B cell (primary cell): ENCODE data around the gene SPRED2. TPM values are rescaled to one million over a fixed set of nuclear protein-coding genes. Genes with fewer than 3 reads are reported as not detected.

Source experiments
- ATAC-seq: fragments of 200-7000 bp; cut with Tn5 transposase; one replicate; pipeline ENCODE4 v1.10.0; 2021; ENCODE audit warnings: low read depth, mild to moderate bottlenecking, moderate number of reproducible peaks, moderate library complexity
- CTCF ChIA-PET: fragments of 350-600 bp; sonication (Branson Sonifier 250); formaldehyde crosslinking; loops from one replicate; lab custom pipeline; 2021; ENCODE audit warnings: antibody characterized with exemption, inconsistent platforms; lab: Charles Lee
- POLR2A ChIA-PET: fragments of 350-600 bp; sonication (Branson Sonifier 250); formaldehyde crosslinking; loops from one replicate; lab custom pipeline; 2021; ENCODE audit warnings: antibody characterized with exemption; lab: Charles Lee
- DNase-seq: peaks from one replicate; pipeline ENCODE4 v3.0.0; 2013
- H2AFZ ChIP-seq: 2 replicates; pipeline ENCODE4 v1.6.1; 2012; ENCODE audit warnings: mild to moderate bottlenecking, low read depth, low read length; ENCODE audit not compliant: insufficient read depth, poor library complexity, severe bottlenecking
- H3K27ac ChIP-seq, 2 donors: 1 replicate in 1 of 2; 2 replicates in 1 of 2; pipeline ENCODE4 v1.5.1; 2012 to 2013; ENCODE audit warnings: low read length in 2 of 2, mild to moderate bottlenecking in 2 of 2, moderate library complexity in 1 of 2
- H3K27me3 ChIP-seq, 4 experiments: fragments of 200-600 bp in 1 of 4; sonication (generic) in 1 of 4; replicated peaks in 1 of 4; 1 replicate in 2 of 4; 2 replicates in 2 of 4; pipeline versions ENCODE4 v1.6.1 to v1.7.0; 2013 to 2016; ENCODE audit warnings: low read length in 3 of 4, mild to moderate bottlenecking in 2 of 4, mixed read lengths in 1 of 4, moderate library complexity in 1 of 4; ENCODE audit not compliant: insufficient read depth in 4 of 4, control insufficient read depth in 3 of 4; ENCODE audit errors: control extremely low read depth in 1 of 4
- H3K36me3 ChIP-seq, 2 experiments: replicated peaks in 1 of 2; 1 replicate in 1 of 2; 2 replicates in 1 of 2; pipeline versions ENCODE4 v1.6.1 to v1.7.1; 2013; ENCODE audit warnings: low read length in 1 of 2; ENCODE audit not compliant: insufficient read depth in 2 of 2, control insufficient read depth in 1 of 2; ENCODE audit errors: control extremely low read depth in 1 of 2, extremely low read depth in 1 of 2
- H3K4me1 ChIP-seq, 2 donors: fragments of 200-600 bp in 1 of 2; sonication (generic) in 1 of 2; 1 replicate in 1 of 2; 2 replicates in 1 of 2; pipeline versions ENCODE4 v1.5.1 to v1.6.1; 2013 to 2017; ENCODE audit warnings: low read length in 2 of 2; ENCODE audit not compliant: control insufficient read depth in 2 of 2, insufficient read depth in 2 of 2
- H3K4me2 ChIP-seq: replicated peaks from 2 replicates; pipeline ENCODE3; 2012; ENCODE audit warnings: mild to moderate bottlenecking, low read depth, low read length; ENCODE audit not compliant: poor library complexity, severe bottlenecking
- H3K4me3 ChIP-seq, 5 experiments: fragments of 200-600 bp in 1 of 5; sonication (generic) in 1 of 5; 1 replicate in 3 of 5; 2 replicates in 2 of 5; pipeline versions ENCODE4 v1.5.1 to v1.7.0; 2011 to 2016; ENCODE audit warnings: low read length in 4 of 5, mild to moderate bottlenecking in 4 of 5, low read depth in 2 of 5, control low read depth in 1 of 5, moderate library complexity in 1 of 5; ENCODE audit not compliant: insufficient read depth in 1 of 5; ENCODE audit errors: control extremely low read depth in 1 of 5, extremely low read depth in 1 of 5
- H3K79me2 ChIP-seq: fragments of 200-600 bp; sonication (generic); one replicate; pipeline ENCODE4 v1.6.0; 2016; ENCODE audit warnings: low read length; ENCODE audit not compliant: control insufficient read depth, insufficient read depth
- H3K9ac ChIP-seq: fragments of 200-600 bp; sonication (generic); 2 replicates; pipeline ENCODE4 v1.6.1; 2017; ENCODE audit warnings: mild to moderate bottlenecking, low read length, moderate library complexity
- H3K9me3 ChIP-seq, 3 donors: one replicate each; pipeline versions ENCODE4 v1.6.1 to v1.7.1; 2013; ENCODE audit warnings: low read length in 2 of 3; ENCODE audit not compliant: control insufficient read depth in 2 of 3, insufficient read depth in 1 of 3; ENCODE audit errors: control extremely low read depth in 1 of 3
- H4K20me1 ChIP-seq: 2 replicates; pipeline ENCODE4 v1.6.0; 2012; ENCODE audit warnings: mild to moderate bottlenecking, low read length; ENCODE audit not compliant: insufficient read depth, control insufficient read depth, poor library complexity, severe bottlenecking
- H3K27ac Mint-ChIP-seq: one replicate; pipeline ENCODE4 v1.8.0; 2021; ENCODE audit warnings: mixed read lengths
- H3K27me3 Mint-ChIP-seq: one replicate; pipeline ENCODE4 v1.8.0; 2021; ENCODE audit warnings: mixed read lengths
- H3K4me1 Mint-ChIP-seq: one replicate; pipeline ENCODE4 v1.8.0; 2021; ENCODE audit warnings: mixed read lengths
- H3K4me3 Mint-ChIP-seq: one replicate; pipeline ENCODE4 v1.8.0; 2021; ENCODE audit warnings: mixed read lengths
- H3K9me3 Mint-ChIP-seq: one replicate; pipeline ENCODE4 v1.8.0; 2022; ENCODE audit warnings: mixed read lengths; ENCODE audit not compliant: insufficient read depth
- EZH2 ChIP-seq: IDR thresholded peaks from 2 replicates; pipeline ENCODE4 v1.6.1; 2012; ENCODE audit warnings: borderline replicate concordance, low read depth, mild to moderate bottlenecking, moderate library complexity, low read length; ENCODE audit not compliant: insufficient read depth, poor library complexity, severe bottlenecking
- WGBS: methylation state at CpG from one replicate; pipeline ENCODE4 v1.1.5; 2013; ENCODE audit warnings: missing lambda C conversion rate; ENCODE audit not compliant: insufficient coverage; 5-methylcytosine and 5-hydroxymethylcytosine counted together
- intact Hi-C: fragments of 100-400 bp; cut with micrococcal nuclease; formaldehyde crosslinking; loops from one replicate; pipeline ENCODE4 v1.10.0; 2022
- polyA plus RNA-seq: library from polyadenylated mRNA; depleted of rRNA; stranded (reverse); fragments of >200 nt; gene quantifications from 2 replicates; pipeline ENCODE4 v1.2.3, GENCODE V29; 2012
- total RNA-seq, 2 donors: library from RNA; stranded (reverse); fragments of 120-200 nt in 1 of 2; gene quantifications; 1 replicate in 1 of 2; 2 replicates in 1 of 2; pipeline versions ENCODE4 v1.2.3 to v1.2.4, GENCODE V29; 2013 to 2022
- TF ChIP-seq, protein P1 (sequence below): fragments of 200-600 bp; IDR thresholded peaks from one replicate; pipeline ENCODE4 v1.8.0; 2022; ENCODE audit warnings: antibody characterized with exemption, mild to moderate bottlenecking

The SPRED2 gene
- total and polyA plus RNA-seq, 2 donors (not counting 1 experiment from before 2014, with no cell fraction given): 0.40 to 1.3 TPM

DNA sequence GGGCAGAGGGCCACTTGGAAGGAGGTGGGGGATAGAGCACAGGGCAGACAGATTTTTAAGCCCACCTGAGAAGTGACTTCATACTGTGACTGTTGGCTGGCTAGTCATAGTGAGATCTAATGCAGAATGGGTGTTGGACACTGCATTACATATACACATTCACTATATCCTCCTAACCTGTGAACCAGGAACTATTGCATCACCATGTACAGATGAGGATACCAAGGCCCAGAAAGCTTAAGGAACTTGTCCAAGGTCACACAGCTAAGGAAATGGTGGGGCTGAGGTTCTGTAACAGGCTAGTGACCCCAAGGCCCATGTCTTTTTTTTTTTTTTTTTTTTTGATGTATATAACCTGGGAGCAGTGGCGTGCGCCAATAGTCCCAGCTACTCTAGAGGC, 49.6 kb upstream of the SPRED2 start:
- Histone ChIP-seq H3K79me2 (no peaks in the 10 kb centered on the region), H3K27ac (no peak overlapping the region), H3K36me3 (no peaks in the 10 kb centered on the region), H3K9me3 (no peaks in the 10 kb centered on the region), H3K4me3 (no peak overlapping the region), H4K20me1 (no peaks in the 10 kb centered on the region), H3K4me2 (no peak overlapping the region), H3K4me1 (no peaks in the 10 kb centered on the region), H3K9ac (no peak overlapping the region), H2AFZ (no peak overlapping the region), H3K27me3 (no peaks in the 10 kb centered on the region)
- ATAC-seq: no peak
- ChIA-PET POLR2A (no interaction called here), CTCF (interaction anchor here (0.6 to 0.7 kb wide), 2 partner anchors 294 to 541 kb away, joined by 3 to 6 read pairs; no protein-coding TSS in a partner anchor)
- TF ChIP-seq, protein P1, sequence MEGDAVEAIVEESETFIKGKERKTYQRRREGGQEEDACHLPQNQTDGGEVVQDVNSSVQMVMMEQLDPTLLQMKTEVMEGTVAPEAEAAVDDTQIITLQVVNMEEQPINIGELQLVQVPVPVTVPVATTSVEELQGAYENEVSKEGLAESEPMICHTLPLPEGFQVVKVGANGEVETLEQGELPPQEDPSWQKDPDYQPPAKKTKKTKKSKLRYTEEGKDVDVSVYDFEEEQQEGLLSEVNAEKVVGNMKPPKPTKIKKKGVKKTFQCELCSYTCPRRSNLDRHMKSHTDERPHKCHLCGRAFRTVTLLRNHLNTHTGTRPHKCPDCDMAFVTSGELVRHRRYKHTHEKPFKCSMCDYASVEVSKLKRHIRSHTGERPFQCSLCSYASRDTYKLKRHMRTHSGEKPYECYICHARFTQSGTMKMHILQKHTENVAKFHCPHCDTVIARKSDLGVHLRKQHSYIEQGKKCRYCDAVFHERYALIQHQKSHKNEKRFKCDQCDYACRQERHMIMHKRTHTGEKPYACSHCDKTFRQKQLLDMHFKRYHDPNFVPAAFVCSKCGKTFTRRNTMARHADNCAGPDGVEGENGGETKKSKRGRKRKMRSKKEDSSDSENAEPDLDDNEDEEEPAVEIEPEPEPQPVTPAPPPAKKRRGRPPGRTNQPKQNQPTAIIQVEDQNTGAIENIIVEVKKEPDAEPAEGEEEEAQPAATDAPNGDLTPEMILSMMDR: no peak
- TF ChIP-seq EZH2: no peak
- WGBS: no CpG with 5 or more reads among the region's 2 CpGs
- Mint-ChIP-seq H3K27me3 (peaks cover 13% of the 10 kb centered on the region), H3K27ac (no peak overlapping the region), H3K4me3 (no peak overlapping the region), H3K4me1 (no peaks in the 10 kb centered on the region), H3K9me3 (peaks cover 2% of the 10 kb centered on the region)
- intact Hi-C loops: no loop called here
- no peak for DNase-seq

DNA sequence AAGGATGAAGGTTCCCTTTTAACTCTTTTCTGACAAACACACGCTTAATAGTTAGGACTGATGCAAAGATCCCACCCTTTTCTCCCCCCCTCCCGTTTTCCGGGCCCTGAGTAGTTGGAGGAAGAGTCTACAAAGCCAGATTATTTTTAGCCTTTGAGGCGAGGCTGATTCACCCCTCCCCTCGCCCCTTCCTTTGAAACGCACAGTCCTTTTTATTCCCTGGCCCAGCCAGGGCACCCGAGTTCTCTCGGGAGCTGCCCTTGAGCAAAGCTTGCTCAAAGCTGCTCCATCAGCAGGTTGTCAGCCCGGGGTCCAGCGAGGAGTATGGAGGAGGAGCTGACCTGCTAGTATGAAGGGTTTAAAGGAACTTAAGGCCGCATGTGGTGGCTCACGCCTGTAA, 47.1 kb upstream of the SPRED2 start:
- Histone ChIP-seq H3K27ac (no peak overlapping the region), H3K9ac (no peak overlapping the region), H2AFZ (no peak overlapping the region), H3K79me2 (no peaks in the 10 kb centered on the region), H3K4me1 (no peaks in the 10 kb centered on the region), H3K27me3 (peaks cover 0 to 2% (median 0%) of the 10 kb centered on the region in 4 experiments), H4K20me1 (no peaks in the 10 kb centered on the region), H3K9me3 (peaks cover 0 to 8% (median 0%) of the 10 kb centered on the region in 3 donors), H3K36me3 (no peaks in the 10 kb centered on the region), H3K4me3 (no peak overlapping the region), H3K4me2 (no peak overlapping the region)
- Mint-ChIP-seq H3K27me3 (peaks cover 9% of the 10 kb centered on the region), H3K27ac (no peak overlapping the region), H3K4me1 (no peaks in the 10 kb centered on the region), H3K4me3 (no peak overlapping the region), H3K9me3 (peaks cover 6% of the 10 kb centered on the region)
- no peak for DNase-seq
- no peak for TF ChIP-seq EZH2
- TF ChIP-seq, protein P1: no peak
- ChIA-PET POLR2A (no interaction called here), CTCF (no interaction called here)
- ATAC-seq: no peak
- WGBS: 83% methylated on average over 7 of the region's 12 CpGs
- intact Hi-C loops: no loop called here
